Aorta (tissue), 5 donors: Measurements from ENCODE around the gene DAPK1. TPM values are rescaled to one million over a fixed set of nuclear protein-coding genes. Genes with fewer than 3 reads are reported as not detected.

Source experiments
- ATAC-seq: fragments of 200-7000 bp; cut with Tn5 transposase; one replicate; pipeline ENCODE4 v1.9.1; 2022; ENCODE audit warnings: moderate library complexity; ENCODE audit not compliant: low FRiP score
- DNase-seq, 2 donors: peaks; one replicate each; pipeline ENCODE4 v3.0.0-alpha.2; 2020
- H3K27ac ChIP-seq, 2 donors: one replicate each; pipeline ENCODE4 v1.5.1; 2013; ENCODE audit warnings: low read length in 2 of 2, mild to moderate bottlenecking in 2 of 2, moderate library complexity in 2 of 2, control low read depth in 1 of 2, inconsistent platforms in 1 of 2, low read depth in 1 of 2
- H3K27me3 ChIP-seq, 2 donors: one replicate each; pipeline ENCODE4 v1.6.1; 2013; ENCODE audit warnings: control low read depth in 1 of 2, low read length in 1 of 2, mild to moderate bottlenecking in 1 of 2, moderate library complexity in 1 of 2; ENCODE audit not compliant: insufficient read depth in 2 of 2, control insufficient read depth in 1 of 2
- H3K36me3 ChIP-seq, 2 donors: one replicate each; pipeline ENCODE4 v1.6.1; 2013; ENCODE audit warnings: control low read depth in 1 of 2, low read length in 1 of 2, mild to moderate bottlenecking in 1 of 2; ENCODE audit not compliant: insufficient read depth in 2 of 2, control insufficient read depth in 1 of 2
- H3K4me1 ChIP-seq, 2 donors: one replicate each; pipeline ENCODE4 v1.6.1; 2013; ENCODE audit warnings: low read length in 2 of 2, control low read depth in 1 of 2, mild to moderate bottlenecking in 1 of 2, moderate library complexity in 1 of 2; ENCODE audit not compliant: insufficient read depth in 2 of 2, control insufficient read depth in 1 of 2
- H3K4me3 ChIP-seq, 2 donors: one replicate each; pipeline ENCODE4 v1.5.1; 2013; ENCODE audit warnings: low read length in 2 of 2, control low read depth in 1 of 2, mild to moderate bottlenecking in 1 of 2
- H3K9me3 ChIP-seq: one replicate; pipeline ENCODE4 v1.6.1; 2013; ENCODE audit warnings: mild to moderate bottlenecking, low read length; ENCODE audit not compliant: control insufficient read depth
- WGBS, 2 donors: extraction: QIAGEN DNeasy Blood & Tissue Kit; methylation state at CpG; one replicate each; pipeline ENCODE4 v1.1.7; 2013; 5-methylcytosine and 5-hydroxymethylcytosine counted together
- intact Hi-C, 2 donors: fragments of 100-400 bp; cut with DNase I; formaldehyde crosslinking; loops; one replicate each; pipeline versions ENCODE4 v1.14.2 to v1.15.0; 2022
- polyA plus RNA-seq, 2 donors: library from polyadenylated mRNA; stranded (reverse); fragments of 200-250 nt; gene quantifications; one replicate each; pipeline ENCODE4 v1.2.3, GENCODE V29; 2013
- total RNA-seq, 2 donors: library from RNA; stranded (reverse); fragmentation: NEBNext Ultra II Directional; extraction: Animal tissue kit (Norgen Biotek cat#: 25700); gene quantifications; one replicate each; pipeline ENCODE4 v1.2.1, GENCODE V29; 2021
- donor health status: healthy with polysubstance abuse.
- donor health status: Bipolar disorder and iron deficiency.
- donor health status: DM: no; HTN: no; CAD: no.
- donor health status: DM: no; HTN: no; CAD: no.
- donor health status: DM: yes; HTN: yes; CAD: no.

Gene DAPK1
- total and polyA plus RNA-seq, 4 donors: 6.5 to 41.7 (median 21.7) TPM

DNA sequence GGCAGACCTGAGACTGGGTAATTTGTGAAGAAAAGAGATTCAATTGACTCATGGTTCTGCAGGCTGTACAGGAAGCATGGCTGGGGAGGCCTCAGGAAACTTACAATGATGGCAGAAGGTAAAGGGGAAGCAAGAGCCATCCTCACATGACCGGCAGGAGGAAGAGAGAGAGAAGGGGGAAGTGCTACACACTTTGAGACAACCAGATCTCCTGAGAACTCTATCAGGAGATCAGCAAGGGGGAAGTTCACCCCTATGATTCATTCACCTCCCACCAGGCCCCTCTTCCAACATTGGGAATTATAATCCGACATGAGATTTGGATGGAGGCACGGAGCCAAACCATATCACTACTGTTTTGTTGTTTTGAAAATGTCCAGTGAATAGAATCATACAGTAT lies 110.2 kb downstream of the DAPK1 start:
- Histone ChIP-seq H3K4me1 (no peaks in the 10 kb centered on the region), H3K27me3 (no peaks in the 10 kb centered on the region), H3K9me3 (no peaks in the 10 kb centered on the region), H3K36me3 (no peaks in the 10 kb centered on the region), H3K27ac (no peak overlapping the region), H3K4me3 (no peak overlapping the region)
- 88 to 93% methylated on average over 3 of the region's 3 CpGs for WGBS, 2 donors
- ATAC-seq (no peak), DNase-seq (no peak)
- intact Hi-C loops: no loop called here

- H3K27ac ChIP-seq: no peak overlapping the region
- intact Hi-C loops: no loop called here
- 92 to 94% methylated on average over 11 of the region's 11 CpGs for WGBS, 2 donors
- no peaks in the 10 kb centered on the region for H3K27me3 ChIP-seq
- H3K4me1 ChIP-seq: no peaks in the 10 kb centered on the region
- H3K36me3 ChIP-seq: no peaks in the 10 kb centered on the region
- no peak for ATAC-seq
- H3K9me3 ChIP-seq: no peaks in the 10 kb centered on the region
- no peak overlapping the region for H3K4me3 ChIP-seq
- no peak for DNase-seq
Observed at GRCh38 chr9:87609002-87609401, 111.3 kb downstream of the DAPK1 start.

DNA sequence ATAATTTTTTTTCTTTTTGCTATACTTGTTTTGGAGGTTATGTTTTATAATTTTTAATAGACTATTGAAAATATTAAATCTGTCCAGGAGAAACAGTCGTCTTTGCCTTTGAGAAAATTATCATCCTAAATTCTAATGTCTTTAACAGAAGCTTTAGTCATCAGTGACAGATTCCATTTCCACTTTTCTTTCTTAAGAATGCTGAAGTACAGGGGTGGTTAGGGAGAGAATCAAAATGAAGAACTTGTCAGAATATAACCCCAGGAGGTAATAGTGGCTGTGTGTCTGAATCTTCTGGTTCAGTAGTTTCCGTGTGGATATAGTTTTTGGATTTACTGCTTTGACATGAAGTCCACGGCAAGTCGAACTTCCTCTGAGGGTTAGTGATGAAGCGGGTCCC lies 111.8 kb downstream of the DAPK1 start:
- no peaks in the 10 kb centered on the region for H3K27me3 ChIP-seq
- H3K4me3 ChIP-seq: no peak overlapping the region
- no peak for DNase-seq
- H3K27ac ChIP-seq: no peak overlapping the region
- intact Hi-C loops: no loop called here
- ATAC-seq: no peak
- no peaks in the 10 kb centered on the region for H3K36me3 ChIP-seq
- H3K9me3 ChIP-seq: no peaks in the 10 kb centered on the region
- no peaks in the 10 kb centered on the region for H3K4me1 ChIP-seq
- 94 to 95% methylated on average over 5 of the region's 5 CpGs for WGBS, 2 donors

GRCh38 chr9:87610200-87611155 lies 112.8 kb downstream of the DAPK1 start:
- no peaks in the 10 kb centered on the region for H3K4me1 ChIP-seq
- H3K27ac ChIP-seq: no peak overlapping the region
- DNase-seq (no peak), ATAC-seq (no peak)
- no peak overlapping the region for H3K4me3 ChIP-seq
- no peaks in the 10 kb centered on the region for H3K27me3 ChIP-seq
- 57 to 65% methylated on average over 12 of the region's 12 CpGs for WGBS, 2 donors
- H3K36me3 ChIP-seq: no peaks in the 10 kb centered on the region
- no peaks in the 10 kb centered on the region for H3K9me3 ChIP-seq
- intact Hi-C loops: no loop called here

- H3K9me3 ChIP-seq: no peaks in the 10 kb centered on the region
- no peak overlapping the region for H3K27ac ChIP-seq
- 94 to 96% methylated on average over 4 of the region's 4 CpGs for WGBS, 2 donors
- H3K4me1 ChIP-seq: no peaks in the 10 kb centered on the region
- no peaks in the 10 kb centered on the region for H3K36me3 ChIP-seq
- ATAC-seq (no peak), DNase-seq (no peak)
- intact Hi-C loops: no loop called here
- H3K27me3 ChIP-seq: no peaks in the 10 kb centered on the region
- no peak overlapping the region for H3K4me3 ChIP-seq
Observed at GRCh38 chr9:87611776-87612175, 114.1 kb downstream of the DAPK1 start.

- ATAC-seq (no peak), DNase-seq (no peak)
- Histone ChIP-seq H3K4me1 (no peaks in the 10 kb centered on the region), H3K9me3 (no peaks in the 10 kb centered on the region), H3K4me3 (no peak overlapping the region), H3K27ac (no peak overlapping the region), H3K27me3 (no peaks in the 10 kb centered on the region), H3K36me3 (no peaks in the 10 kb centered on the region)
- intact Hi-C loops: no loop called here
- WGBS, 2 donors: 96 to 98% methylated on average over 3 of the region's 3 CpGs
Observed at GRCh38 chr9:87612536-87612935, 114.9 kb downstream of the DAPK1 start.

DNA sequence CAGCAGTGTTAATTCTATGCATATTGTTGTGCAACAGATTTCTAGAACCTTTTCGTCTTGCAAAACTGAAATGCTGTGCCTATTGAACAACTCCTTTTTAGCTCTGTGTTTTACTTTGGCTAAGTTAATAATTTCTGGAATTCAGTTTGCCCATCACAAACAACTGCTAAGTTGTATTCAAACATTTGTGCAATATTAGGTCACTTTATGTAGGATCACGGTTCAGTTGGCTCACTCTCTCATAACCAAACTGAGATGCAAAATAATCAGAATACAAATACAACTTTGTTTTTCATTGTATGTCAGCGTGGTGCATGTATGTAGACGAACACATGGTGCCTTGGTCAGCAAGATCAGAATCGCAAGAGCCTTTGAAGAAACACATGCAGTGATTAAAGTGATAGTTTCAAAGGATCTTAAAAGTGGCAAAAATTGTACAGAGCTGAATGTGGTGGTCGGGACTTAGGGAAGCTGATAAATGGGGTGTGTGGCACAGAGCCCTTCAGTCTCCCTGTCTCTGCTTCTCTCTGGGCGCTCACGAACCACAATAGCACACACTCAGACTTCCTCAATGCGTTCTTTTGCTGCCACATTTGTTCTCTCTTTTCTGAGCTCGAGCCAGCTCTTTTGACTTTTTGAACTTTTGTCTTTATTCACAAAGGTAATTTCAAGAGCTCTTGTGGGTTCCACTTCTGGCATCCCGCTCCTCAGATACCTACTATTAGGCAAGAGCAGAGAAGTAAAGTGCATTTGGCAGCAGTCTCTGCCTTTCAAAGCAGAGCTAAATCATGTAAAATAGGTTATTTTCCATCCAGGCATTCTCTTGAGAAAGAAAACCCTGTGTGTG lies 115.8 kb downstream of the DAPK1 start:
- Histone ChIP-seq H3K4me3 (no peak overlapping the region), H3K27me3 (no peaks in the 10 kb centered on the region), H3K27ac (no peak overlapping the region), H3K36me3 (no peaks in the 10 kb centered on the region), H3K9me3 (no peaks in the 10 kb centered on the region), H3K4me1 (no peaks in the 10 kb centered on the region)
- no peak for DNase-seq
- no peak for ATAC-seq
- intact Hi-C loops: no loop called here
- WGBS, 2 donors: 74 to 76% methylated on average over 10 to 11 of the region's 11 CpGs

DNA sequence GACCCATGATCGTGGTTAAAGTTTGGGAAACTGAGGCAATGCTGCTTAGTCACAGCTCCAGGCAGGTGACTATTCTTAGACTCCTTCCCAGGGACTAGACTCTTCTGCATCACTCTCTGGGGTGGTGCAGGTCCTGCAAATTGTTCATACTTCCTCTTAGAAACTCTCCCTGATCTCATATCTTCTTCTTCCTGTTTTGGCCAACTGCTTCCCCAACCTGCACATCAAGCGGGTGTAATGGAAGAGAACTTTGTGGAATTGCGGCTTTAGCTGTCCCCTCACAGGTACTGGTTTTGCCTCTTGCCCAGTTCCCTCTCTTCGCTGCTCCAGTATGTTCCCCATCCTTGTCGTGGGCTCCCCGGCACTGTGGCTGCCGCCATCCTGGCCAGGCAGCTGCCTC lies 116.7 kb downstream of the DAPK1 start:
- H3K27me3 ChIP-seq: no peaks in the 10 kb centered on the region
- H3K9me3 ChIP-seq: no peaks in the 10 kb centered on the region
- WGBS, 2 donors: 82 to 84% methylated on average over 7 of the region's 7 CpGs
- H3K4me1 ChIP-seq: no peaks in the 10 kb centered on the region
- ATAC-seq (peak; percentile 51), DNase-seq (no peak)
- intact Hi-C loops: no loop called here
- no peaks in the 10 kb centered on the region for H3K36me3 ChIP-seq
- no peak overlapping the region for H3K27ac ChIP-seq
- no peak overlapping the region for H3K4me3 ChIP-seq
